ENCODE measurements around the gene SOX8. TPM values are rescaled to one million over a fixed set of nuclear protein-coding genes. Genes with fewer than 3 reads are reported as not detected.

Gene SOX8
- total RNA-seq, 1 experiment from 2014 or later: 5.2 TPM

- Histone ChIP-seq H3K27ac (ENCODE audit: low read depth, low read length) (no peak overlapping the region), H3K9ac (ENCODE audit: low read length) (no peak overlapping the region), H3K36me3 (ENCODE audit: control insufficient read depth in 1 of 2, insufficient read depth in 2 of 2, low read length in 2 of 2) (no peaks in the 10 kb centered on the region), H4K20me1 (ENCODE audit: insufficient read depth) (no peaks in the 10 kb centered on the region), H3K4me1 (ENCODE audit: control insufficient read depth in 1 of 2, insufficient read depth in 2 of 2, low read length in 2 of 2) (no peaks in the 10 kb centered on the region), H3K4me2 (ENCODE audit: low read length) (no peak overlapping the region), H3K4me3 (replicated peaks in 1 of 2; ENCODE audit: low read depth in 1 of 2, low read length in 2 of 2) (no peak overlapping the region), H2AFZ (ENCODE audit: low read depth, low read length, poor library complexity, severe bottlenecking) (no peak overlapping the region), H3K27me3 (ENCODE audit: insufficient read depth, low read length) (no peaks in the 10 kb centered on the region), H3K9me3 (ENCODE audit: control insufficient read depth in 1 of 2, insufficient read depth in 1 of 2, low read depth in 1 of 2, low read length in 2 of 2) (peaks cover 0 to 4% of the 10 kb centered on the region in 2 experiments; a peak in 2 of 4 replicates), H3K9me2 (ENCODE audit: insufficient read depth) (no peaks in the 10 kb centered on the region), H3K79me2 (ENCODE audit: insufficient read depth, low read length) (no peaks in the 10 kb centered on the region)
- BruUV-seq (replicated peaks): no TSS peak
- ChIA-PET RAD21 (ENCODE audit: low non-redundant PET in 1 of 2, low total read pairs in 2 of 2, uncharacterized antibody in 2 of 2, unreplicated experiment in 2 of 2) (no interaction called here), CTCF (no interaction called here), POLR2A (no interaction called here)
- intact Hi-C loops (cut with micrococcal nuclease): no loop called here
- ATAC-seq: no peak
- no peak for TF ChIP-seq FOSL1 (IDR thresholded peaks at IDR 0.05; ENCODE audit: low read depth)
- no peak for TF ChIP-seq TCF7L2 (IDR thresholded peaks at IDR 0.05; ENCODE audit: borderline replicate concordance, extremely low read depth, insufficient read depth, insufficient read length)
- DNase-seq (ENCODE audit: low read depth, low spot score): no peak
These were observed 39.0 kb upstream of the SOX8 start for GRCh38 chr16:942436-943060.

- no peak overlapping the region for H3K4me3 ChIP-seq (replicated peaks in 1 of 2; ENCODE audit: low read depth in 1 of 2, low read length in 2 of 2)
- H3K9ac ChIP-seq (ENCODE audit: low read length): no peak overlapping the region
- ChIA-PET POLR2A (no interaction called here), RAD21 (ENCODE audit: low non-redundant PET in 1 of 2, low total read pairs in 2 of 2, uncharacterized antibody in 2 of 2, unreplicated experiment in 2 of 2) (no interaction called here), CTCF (no interaction called here)
- no peaks in the 10 kb centered on the region for H3K27me3 ChIP-seq (ENCODE audit: insufficient read depth, low read length)
- no peaks in the 10 kb centered on the region for H3K79me2 ChIP-seq (ENCODE audit: insufficient read depth, low read length)
- no peak for DNase-seq (ENCODE audit: low read depth, low spot score)
- H2AFZ ChIP-seq (ENCODE audit: low read depth, low read length, poor library complexity, severe bottlenecking): no peak overlapping the region
- TF ChIP-seq CTCF (IDR thresholded peaks at IDR 0.05 in 2 of 3, conservative IDR thresholded peaks at IDR 0.05 in 1 of 3; ENCODE audit: borderline replicate concordance in 1 of 3, insufficient read depth in 1 of 3, low read depth in 2 of 3, low read length in 2 of 3) (no peak), ZBTB33 (IDR thresholded peaks at IDR 0.05; ENCODE audit: extremely low read depth, insufficient replicate concordance, low read length) (no peak), REST (IDR thresholded peaks at IDR 0.05; ENCODE audit: low read depth) (no peak), EGR1 (IDR thresholded peaks at IDR 0.05; ENCODE audit: low read depth) (no peak)
- H3K36me3 ChIP-seq (ENCODE audit: control insufficient read depth in 1 of 2, insufficient read depth in 2 of 2, low read length in 2 of 2): no peaks in the 10 kb centered on the region
- no TSS peak for BruUV-seq (replicated peaks)
- no peaks in the 10 kb centered on the region for H4K20me1 ChIP-seq (ENCODE audit: insufficient read depth)
- no peaks in the 10 kb centered on the region for H3K4me1 ChIP-seq (ENCODE audit: control insufficient read depth in 1 of 2, insufficient read depth in 2 of 2, low read length in 2 of 2)
- no peak for ATAC-seq
- peaks cover 0 to 4% of the 10 kb centered on the region in 2 experiments; a peak in 2 of 4 replicates for H3K9me3 ChIP-seq (ENCODE audit: control insufficient read depth in 1 of 2, insufficient read depth in 1 of 2, low read depth in 1 of 2, low read length in 2 of 2)
- no peak overlapping the region for H3K4me2 ChIP-seq (ENCODE audit: low read length)
- H3K27ac ChIP-seq (ENCODE audit: low read depth, low read length): no peak overlapping the region
- H3K9me2 ChIP-seq (ENCODE audit: insufficient read depth): no peaks in the 10 kb centered on the region
- intact Hi-C loops (cut with micrococcal nuclease): no loop called here
These were observed 37.6 kb upstream of the SOX8 start for GRCh38 chr16:943971-944370.
